GM12865 (cell line): ENCODE results near the gene GSTO2.
A peak's percentile ranks its signal among the peaks of the same experiment; 100 is the strongest.

Experiments
- DNase-seq: peaks from one replicate; pipeline ENCODE4 v3.0.0; 2010; ENCODE audit warnings: low read depth
- H3K4me3 ChIP-seq: 2 replicates; pipeline ENCODE4 v1.5.1; 2011; ENCODE audit warnings: mild to moderate bottlenecking, low read depth, low read length, control low read depth
- TF ChIP-seq, protein P1 (sequence below): IDR thresholded peaks from 2 replicates; pipeline ENCODE4 v1.5.1; 2011; ENCODE audit warnings: low read length, control low read depth, low read depth, inconsistent platforms; ENCODE audit not compliant: insufficient read depth; ENCODE audit errors: missing control alignments

GSTO2 gene

DNA sequence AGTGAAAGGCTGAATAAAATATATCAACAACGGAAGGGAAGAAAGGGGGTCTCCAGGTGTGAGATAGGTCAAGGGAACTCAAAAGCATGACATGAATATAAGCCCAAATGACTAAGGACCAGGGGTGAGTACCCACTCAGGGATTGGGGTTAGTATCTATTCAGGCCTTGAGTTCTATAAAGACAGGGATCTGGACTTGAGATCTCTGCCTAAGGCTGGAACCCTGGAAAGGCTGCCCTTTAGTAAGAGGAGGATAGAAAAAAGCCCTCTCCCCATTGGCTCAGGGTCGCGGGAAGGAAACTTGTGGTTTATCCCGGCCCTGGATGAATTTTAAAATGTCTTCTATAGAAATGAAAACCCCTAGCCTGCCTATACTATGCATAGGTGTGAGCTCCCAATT is 71.7 kb downstream of the GSTO2 start:
- H3K4me3 ChIP-seq = no peak overlapping the region
- no peak for DNase-seq
- TF ChIP-seq, protein P1, sequence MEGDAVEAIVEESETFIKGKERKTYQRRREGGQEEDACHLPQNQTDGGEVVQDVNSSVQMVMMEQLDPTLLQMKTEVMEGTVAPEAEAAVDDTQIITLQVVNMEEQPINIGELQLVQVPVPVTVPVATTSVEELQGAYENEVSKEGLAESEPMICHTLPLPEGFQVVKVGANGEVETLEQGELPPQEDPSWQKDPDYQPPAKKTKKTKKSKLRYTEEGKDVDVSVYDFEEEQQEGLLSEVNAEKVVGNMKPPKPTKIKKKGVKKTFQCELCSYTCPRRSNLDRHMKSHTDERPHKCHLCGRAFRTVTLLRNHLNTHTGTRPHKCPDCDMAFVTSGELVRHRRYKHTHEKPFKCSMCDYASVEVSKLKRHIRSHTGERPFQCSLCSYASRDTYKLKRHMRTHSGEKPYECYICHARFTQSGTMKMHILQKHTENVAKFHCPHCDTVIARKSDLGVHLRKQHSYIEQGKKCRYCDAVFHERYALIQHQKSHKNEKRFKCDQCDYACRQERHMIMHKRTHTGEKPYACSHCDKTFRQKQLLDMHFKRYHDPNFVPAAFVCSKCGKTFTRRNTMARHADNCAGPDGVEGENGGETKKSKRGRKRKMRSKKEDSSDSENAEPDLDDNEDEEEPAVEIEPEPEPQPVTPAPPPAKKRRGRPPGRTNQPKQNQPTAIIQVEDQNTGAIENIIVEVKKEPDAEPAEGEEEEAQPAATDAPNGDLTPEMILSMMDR = no peak

DNA sequence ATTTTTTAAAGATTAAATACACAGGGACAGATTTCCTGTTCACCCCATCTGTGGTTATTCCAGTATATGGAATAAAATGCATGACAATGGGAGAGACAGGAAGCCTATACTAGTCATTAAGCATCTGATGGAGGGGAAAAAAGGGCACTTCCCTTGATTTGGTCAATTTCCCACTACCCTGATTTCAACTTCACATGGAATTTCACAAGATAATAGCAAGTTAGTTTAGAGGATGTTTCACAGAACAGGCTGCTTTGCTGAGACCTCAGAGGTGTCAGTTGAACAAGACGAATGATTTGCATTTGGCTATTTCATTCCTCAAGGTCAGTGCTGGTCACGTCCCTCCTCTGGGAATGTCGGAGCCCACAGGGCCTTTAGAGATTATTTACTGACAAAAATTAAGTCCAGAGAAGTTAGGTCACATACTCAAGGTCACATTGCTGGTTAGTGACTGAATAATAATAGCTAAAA is 74.0 kb downstream of the GSTO2 start:
- H3K4me3 ChIP-seq = no peak overlapping the region
- TF ChIP-seq, protein P1 = no peak
- DNase-seq = no peak

DNA sequence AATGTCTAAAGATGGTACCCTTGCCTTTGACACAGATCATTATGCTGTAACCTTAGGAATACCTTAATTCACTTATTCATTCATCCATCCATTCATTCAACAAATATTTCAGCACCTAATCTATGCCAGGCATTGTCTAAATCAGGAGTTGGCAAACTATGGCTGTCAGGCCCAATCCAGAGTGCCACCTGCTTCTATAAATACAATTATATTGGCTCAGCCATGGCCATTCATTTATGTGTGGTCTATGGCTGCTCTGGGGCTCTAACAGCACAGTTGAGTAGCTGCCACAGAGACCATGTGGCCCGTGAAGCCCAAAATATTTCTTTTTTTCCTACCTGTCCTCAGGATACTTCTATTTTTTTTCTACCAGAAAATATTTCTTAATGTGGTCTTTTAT is 75.2 kb downstream of the GSTO2 start:
- H3K4me3 ChIP-seq = no peak overlapping the region
- DNase-seq = no peak
- TF ChIP-seq, protein P1 = no peak

DNA sequence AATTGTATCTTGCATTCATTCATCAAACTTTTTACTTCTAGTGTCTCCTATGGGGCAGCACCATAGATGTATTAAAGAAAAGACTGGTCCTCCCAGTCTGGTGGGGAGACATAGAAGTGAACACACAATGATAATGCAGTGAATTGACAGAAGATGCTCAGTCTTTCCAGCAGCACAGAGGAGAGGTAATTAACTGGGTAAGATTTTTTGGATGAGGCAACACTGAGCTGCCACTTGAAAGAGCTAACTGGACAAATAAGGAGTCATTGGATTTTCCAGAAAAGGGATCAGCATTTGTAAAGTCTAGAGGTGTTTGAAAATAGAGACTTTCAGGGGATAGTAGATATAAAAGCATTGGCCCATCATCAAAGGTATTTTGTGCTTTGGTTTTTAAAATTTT is 76.5 kb downstream of the GSTO2 start:
- TF ChIP-seq, protein P1 = no peak

DNA sequence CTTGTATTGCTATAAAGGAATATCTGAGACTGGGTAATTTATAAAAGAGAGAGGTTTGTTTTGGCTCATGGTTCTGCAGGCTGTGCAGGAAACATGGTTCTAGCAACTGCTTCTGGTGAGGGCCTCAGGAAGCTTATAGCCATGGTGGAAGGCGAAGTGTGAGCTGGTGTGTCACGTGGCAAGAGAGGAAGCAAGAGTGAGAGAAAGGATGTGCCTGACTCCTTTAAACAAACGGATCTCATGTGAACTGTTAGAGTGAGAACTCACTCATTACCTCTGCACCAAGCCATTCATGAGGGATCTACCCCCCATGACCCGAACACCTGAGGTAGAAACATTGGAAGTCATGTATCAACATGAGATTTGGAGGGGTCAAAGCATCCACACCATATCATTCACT is 77.0 kb downstream of the GSTO2 start:
- TF ChIP-seq, protein P1 = no peak
- H3K4me3 ChIP-seq = no peak overlapping the region
- DNase-seq = peak; percentile 29

More for the DNA sequence above, 76.5 kb downstream of the GSTO2 start:
- H3K4me3 ChIP-seq = no peak overlapping the region
- no peak for DNase-seq

DNA sequence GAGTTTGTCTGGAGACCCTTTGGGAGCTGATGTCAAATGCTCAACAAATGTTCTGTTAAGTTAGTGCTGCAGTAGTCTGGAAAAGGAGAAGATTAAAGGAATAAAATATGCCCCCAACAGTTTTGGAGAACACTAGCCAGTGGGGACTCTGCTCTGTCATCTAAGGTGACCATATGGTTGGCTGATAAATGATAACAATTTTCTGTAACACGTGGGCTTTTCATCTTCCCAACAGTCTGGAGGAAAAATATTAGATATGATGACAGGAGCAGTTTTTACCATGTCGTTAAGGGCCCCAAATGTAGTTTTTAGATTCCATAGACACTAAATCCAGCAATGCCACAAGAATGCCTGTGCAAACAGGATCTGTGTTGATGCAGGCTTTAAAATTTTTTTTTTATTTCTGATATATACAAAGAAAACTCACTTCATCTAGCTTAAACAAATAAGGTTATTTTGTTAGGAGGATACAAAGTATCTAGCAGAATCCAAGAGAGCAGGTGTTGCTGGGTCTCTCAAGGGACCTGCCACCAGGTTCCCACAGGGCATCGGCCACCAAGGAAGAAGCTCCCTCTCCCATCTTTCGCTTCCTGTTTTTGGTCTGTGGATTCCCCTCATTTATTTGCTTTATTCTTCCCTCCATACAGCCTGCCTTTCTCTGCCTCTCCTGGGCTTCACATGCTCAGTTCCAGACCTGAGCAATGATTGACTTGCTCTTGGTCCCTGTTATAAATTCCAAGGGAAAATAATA is 78.5 kb downstream of the GSTO2 start:
- TF ChIP-seq, protein P1 = no peak
- H3K4me3 ChIP-seq = no peak overlapping the region
- DNase-seq = no peak

DNA sequence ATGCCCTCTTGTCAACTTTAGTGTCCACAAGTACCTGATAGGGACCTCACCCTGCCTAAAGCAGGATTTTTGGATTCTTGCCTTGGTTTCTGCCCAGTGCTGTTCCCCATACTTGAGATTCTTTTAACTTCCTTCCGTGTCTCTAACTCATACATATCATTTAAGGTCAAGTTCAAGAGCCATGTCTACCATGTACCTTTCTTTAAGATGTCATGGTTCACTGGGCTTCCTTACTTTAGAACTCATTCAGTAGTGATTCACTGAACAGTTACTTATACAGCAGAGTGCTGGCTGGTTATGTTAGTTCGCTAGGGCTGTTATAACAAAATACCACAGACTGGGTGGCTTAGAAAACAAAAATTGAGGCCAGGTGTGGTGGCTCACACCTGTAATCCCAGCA is 79.6 kb downstream of the GSTO2 start:
- H3K4me3 ChIP-seq = no peak overlapping the region

More for the DNA sequence above, 79.6 kb downstream of the GSTO2 start:
- TF ChIP-seq, protein P1 = no peak
- DNase-seq = no peak
